H1 (cell line): ENCODE results near the gene DGUOK. TPM values are rescaled to one million over a fixed set of nuclear protein-coding genes. Genes with fewer than 3 reads are reported as not detected.

Source experiments
- BACH1 ChIP-seq: IDR thresholded peaks from 2 replicates; pipeline ENCODE4 v1.6.1; 2012; ENCODE audit warnings: low read length, improper control_type of control experiment
- SIN3A ChIP-seq, 2 experiments: IDR thresholded peaks in 1 of 2; conservative IDR thresholded peaks in 1 of 2; 2 replicates each; pipeline ENCODE4 v1.6.1; 2011 to 2012; ENCODE audit warnings: low read length in 2 of 2, improper control_type of control experiment in 1 of 2, low read depth in 1 of 2, mild to moderate bottlenecking in 1 of 2
- polyA plus RNA-seq, 7 experiments: library from polyadenylated mRNA; depleted of rRNA in 3 of 7; stranded (reverse) in 5 of 7; unstranded in 2 of 7; fragments of >200 nt in 5 of 7; fragments of 200-250 nt in 2 of 7; gene quantifications; 1 replicate in 5 of 7; 2 replicates in 1 of 7; 4 replicates in 1 of 7; pipeline versions ENCODE4 v1.2.1 to v1.2.3, GENCODE V29; 2011 to 2013; ENCODE audit warnings: missing spikeins in 2 of 7, mixed read lengths in 2 of 7
- total RNA-seq: library from RNA; stranded (reverse); fragmentation: NEBNext Ultra II Directional; extraction: Animal tissue kit (Norgen Biotek cat#: 25700); gene quantifications from 2 replicates; pipeline ENCODE4 v1.2.1, GENCODE V29; 2021

The DGUOK gene
- total and polyA plus RNA-seq, 2 of the 8 experiments (the other 6 are each of a cell fraction or from before 2014, with no cell fraction given): 110 to 168 TPM

- TF ChIP-seq BACH1 (no peak), SIN3A (conservative IDR thresholded peaks at IDR 0.05 in 1 of 2, IDR thresholded peaks at IDR 0.05 in 1 of 2; ENCODE audit: low read depth in 1 of 2, low read length in 2 of 2) (no peak)
Observed at GRCh38 chr2:73976803-73977202, 50.1 kb downstream of the DGUOK start (continued).
